ENCODE results near the gene VPS26A. TPM values are rescaled to one million over a fixed set of nuclear protein-coding genes. Genes with fewer than 3 reads are reported as not detected.

The VPS26A gene
- total RNA-seq, 1 donor from 2014 or later = 56.2 TPM

DNA sequence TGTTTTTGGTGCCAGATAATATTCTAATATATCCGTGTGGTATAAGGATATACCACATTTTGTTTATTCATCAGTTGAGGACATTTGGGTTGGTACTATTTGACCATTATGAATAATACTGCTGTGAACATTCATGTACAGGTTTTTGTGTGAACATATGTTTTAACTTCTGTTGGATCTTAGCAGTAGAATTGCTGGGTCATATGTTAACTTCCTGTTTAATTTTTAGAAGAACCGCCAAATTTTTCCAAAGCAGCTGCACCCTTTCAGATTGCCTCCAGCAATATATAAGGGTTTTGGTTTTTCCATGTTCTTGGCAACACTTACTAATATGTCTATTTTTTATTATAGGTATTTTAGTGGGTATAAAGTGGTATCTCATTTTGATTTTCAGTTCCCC lies 22.8 kb downstream of the VPS26A start:
- no peak overlapping the region for H3K4me3 Mint-ChIP-seq (ENCODE audit: unreplicated experiment)
- no peaks in the 10 kb centered on the region for H3K9me3 Mint-ChIP-seq (ENCODE audit: unreplicated experiment)
- no peak for DNase-seq (ENCODE audit: low spot score)
- H3K27ac Mint-ChIP-seq (ENCODE audit: unreplicated experiment) = no peak overlapping the region
- no peak for TF ChIP-seq CTCF (IDR thresholded peaks at IDR 0.05; ENCODE audit: unreplicated experiment)
- H3K36me3 Mint-ChIP-seq (ENCODE audit: low read depth, unreplicated experiment) = no peaks in the 10 kb centered on the region
- no peaks in the 10 kb centered on the region for H3K27me3 Mint-ChIP-seq (ENCODE audit: unreplicated experiment)
- H3K4me1 Mint-ChIP-seq (ENCODE audit: unreplicated experiment) = no peaks in the 10 kb centered on the region

DNA sequence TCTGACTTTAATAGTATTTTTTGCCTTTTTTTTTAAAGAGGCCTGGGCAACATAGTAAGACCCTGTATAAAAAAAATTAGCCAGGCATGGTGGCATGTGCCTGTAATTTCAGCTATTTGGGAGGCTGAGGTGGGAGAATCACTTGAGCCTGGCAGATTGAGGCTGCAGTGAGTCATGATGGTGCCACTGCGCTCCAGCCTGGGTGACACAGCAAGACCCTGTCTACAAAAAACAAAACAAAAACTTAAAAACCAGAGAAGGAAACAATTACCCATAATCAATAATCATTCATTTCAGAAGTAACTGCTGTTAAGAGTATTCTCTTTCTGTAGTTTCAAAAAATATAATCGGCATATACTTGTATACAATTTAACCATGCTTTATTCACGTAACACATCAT lies 28.0 kb downstream of the VPS26A start:
- DNase-seq (ENCODE audit: low spot score) = no peak
- Mint-ChIP-seq H3K27ac (ENCODE audit: unreplicated experiment) (no peak overlapping the region), H3K4me3 (ENCODE audit: unreplicated experiment) (no peak overlapping the region), H3K4me1 (ENCODE audit: unreplicated experiment) (no peaks in the 10 kb centered on the region), H3K27me3 (ENCODE audit: unreplicated experiment) (no peaks in the 10 kb centered on the region), H3K9me3 (ENCODE audit: unreplicated experiment) (no peaks in the 10 kb centered on the region), H3K36me3 (ENCODE audit: low read depth, unreplicated experiment) (no peaks in the 10 kb centered on the region)
- TF ChIP-seq CTCF (IDR thresholded peaks at IDR 0.05; ENCODE audit: unreplicated experiment) = no peak

DNA sequence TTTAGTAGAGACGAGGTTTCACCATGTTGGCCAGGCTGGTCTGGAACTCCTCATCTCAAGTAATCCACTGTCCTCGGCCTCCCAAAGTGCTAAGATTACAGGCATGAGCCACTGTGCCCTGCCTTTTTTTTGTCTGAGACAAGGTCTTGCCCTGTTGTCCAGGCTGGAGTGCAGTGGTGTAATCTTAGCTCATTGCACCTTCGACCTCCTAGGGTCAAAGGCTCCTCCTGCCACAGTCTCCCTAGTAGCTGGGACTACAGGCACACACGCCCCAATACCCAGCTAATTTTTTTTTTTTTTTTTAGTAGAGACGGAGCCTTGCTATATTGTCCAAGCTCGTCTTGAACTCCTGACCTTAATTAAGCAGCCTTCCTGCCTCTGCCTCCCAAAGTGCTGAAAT lies 29.2 kb downstream of the VPS26A start:
- H3K9me3 Mint-ChIP-seq (ENCODE audit: unreplicated experiment) = no peaks in the 10 kb centered on the region
- TF ChIP-seq CTCF (IDR thresholded peaks at IDR 0.05; ENCODE audit: unreplicated experiment) = no peak
- no peaks in the 10 kb centered on the region for H3K4me1 Mint-ChIP-seq (ENCODE audit: unreplicated experiment)
- H3K27ac Mint-ChIP-seq (ENCODE audit: unreplicated experiment) = no peak overlapping the region
- peaks cover 8% of the 10 kb centered on the region for H3K36me3 Mint-ChIP-seq (ENCODE audit: low read depth, unreplicated experiment)
- no peak for DNase-seq (ENCODE audit: low spot score)
- H3K4me3 Mint-ChIP-seq (ENCODE audit: unreplicated experiment) = no peak overlapping the region
- no peaks in the 10 kb centered on the region for H3K27me3 Mint-ChIP-seq (ENCODE audit: unreplicated experiment)

DNA sequence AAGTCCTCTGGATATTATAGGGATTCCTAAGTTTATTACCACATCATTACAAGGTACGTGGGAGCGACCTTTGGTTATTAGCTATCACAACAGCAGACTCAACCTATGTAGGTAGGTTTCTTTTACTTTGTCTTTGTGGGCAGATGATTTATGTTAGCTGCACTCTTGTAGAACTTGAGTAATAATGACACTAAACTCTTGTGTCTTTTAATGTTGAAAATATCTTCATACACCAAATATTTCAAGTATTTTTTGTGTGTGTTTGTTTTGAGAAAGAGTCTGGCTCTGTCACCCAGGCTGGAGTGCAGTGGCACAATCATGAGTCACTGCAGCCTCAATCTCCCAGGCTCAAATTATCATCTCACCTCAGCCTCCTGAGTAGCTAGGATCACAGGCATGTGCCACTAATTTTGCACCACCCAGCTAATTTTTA lies 36.8 kb downstream of the VPS26A start:
- H3K36me3 Mint-ChIP-seq (ENCODE audit: low read depth, unreplicated experiment) = peaks cover 18% of the 10 kb centered on the region
- no peaks in the 10 kb centered on the region for H3K4me1 Mint-ChIP-seq (ENCODE audit: unreplicated experiment)
- no peaks in the 10 kb centered on the region for H3K9me3 Mint-ChIP-seq (ENCODE audit: unreplicated experiment)
- no peak for DNase-seq (ENCODE audit: low spot score)
- no peaks in the 10 kb centered on the region for H3K27me3 Mint-ChIP-seq (ENCODE audit: unreplicated experiment)
- TF ChIP-seq CTCF (IDR thresholded peaks at IDR 0.05; ENCODE audit: unreplicated experiment) = no peak
- no peak overlapping the region for H3K4me3 Mint-ChIP-seq (ENCODE audit: unreplicated experiment)
- H3K27ac Mint-ChIP-seq (ENCODE audit: unreplicated experiment) = no peak overlapping the region

DNA sequence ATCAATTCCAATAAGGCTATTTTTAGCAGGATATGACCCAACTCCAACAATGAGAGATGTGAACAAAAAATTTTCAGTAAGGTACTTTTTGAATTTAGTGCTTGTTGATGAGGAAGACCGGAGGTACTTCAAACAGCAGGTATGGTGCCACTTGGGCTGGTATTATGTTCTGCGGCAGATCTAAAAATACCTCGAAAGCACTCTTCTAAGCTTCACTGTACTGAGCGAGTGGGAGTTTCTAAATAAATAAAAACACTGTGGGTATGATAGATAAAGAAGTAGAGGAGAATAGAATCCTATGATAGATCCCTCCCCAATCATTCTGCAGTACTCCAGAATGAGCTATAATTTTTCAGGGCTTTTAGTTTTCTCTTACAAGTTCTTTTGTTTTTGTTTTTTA lies 44.5 kb downstream of the VPS26A start:
- no peaks in the 10 kb centered on the region for H3K27me3 Mint-ChIP-seq (ENCODE audit: unreplicated experiment)
- no peak for DNase-seq (ENCODE audit: low spot score)
- H3K9me3 Mint-ChIP-seq (ENCODE audit: unreplicated experiment) = no peaks in the 10 kb centered on the region
- no peak overlapping the region for H3K4me3 Mint-ChIP-seq (ENCODE audit: unreplicated experiment)
- TF ChIP-seq CTCF (IDR thresholded peaks at IDR 0.05; ENCODE audit: unreplicated experiment) = no peak
- no peak overlapping the region for H3K27ac Mint-ChIP-seq (ENCODE audit: unreplicated experiment)
- H3K36me3 Mint-ChIP-seq (ENCODE audit: low read depth, unreplicated experiment) = peaks cover 13% of the 10 kb centered on the region
- no peaks in the 10 kb centered on the region for H3K4me1 Mint-ChIP-seq (ENCODE audit: unreplicated experiment)

All from endothelial cell (in vitro differentiated cells).